H1 (cell line): ENCODE results near the gene IFT74. TPM values are rescaled to one million over a fixed set of nuclear protein-coding genes. Genes with fewer than 3 reads are reported as not detected.

Experiments used
- CTCF ChIA-PET: fragments of 300-600 bp; sonication (Branson Sonifier 250); formaldehyde crosslinking; loops from one replicate; lab custom pipeline; 2021; ENCODE audit not compliant: partially characterized antibody; lab: Charles Lee
- POLR2A ChIA-PET: fragments of 300-600 bp; sonication (Branson Sonifier 250); formaldehyde crosslinking; loops from one replicate; lab custom pipeline; 2021; ENCODE audit warnings: inconsistent platforms; ENCODE audit not compliant: partially characterized antibody; lab: Charles Lee
- DNase-seq, 2 experiments: peaks; one replicate each; pipeline versions ENCODE4 v3.0.0 to v3.0.0-alpha.2; 2010 to 2022; ENCODE audit warnings: low spot score in 2 of 2, low read depth in 1 of 2, mixed read lengths in 1 of 2
- FAIRE-seq: peaks from 2 replicates; lab custom pipeline; 2011; peaks lifted over from hg19 to GRCh38; lab: Jason Lieb, UNC
- H2AFZ ChIP-seq: 2 replicates; pipeline ENCODE4 v1.8.1; 2012; ENCODE audit warnings: low read length, inconsistent platforms
- H2AK5ac ChIP-seq: 2 replicates; pipeline ENCODE4 v1.6.1; 2013; ENCODE audit warnings: low read depth, low read length
- H2BK120ac ChIP-seq: replicated peaks from 2 replicates; pipeline ENCODE3; 2013; ENCODE audit warnings: low read depth, low read length, inconsistent platforms
- H2BK12ac ChIP-seq: 2 replicates; pipeline ENCODE4 v1.6.1; 2013; ENCODE audit warnings: low read depth, low read length
- H2BK15ac ChIP-seq: 2 replicates; pipeline ENCODE4 v1.6.1; 2013; ENCODE audit warnings: low read length
- H2BK20ac ChIP-seq: 2 replicates; pipeline ENCODE4 v1.6.1; 2013; ENCODE audit warnings: low read length
- H2BK5ac ChIP-seq: 2 replicates; pipeline ENCODE4 v1.6.1; 2013; ENCODE audit warnings: low read depth, low read length
- H3K14ac ChIP-seq: 2 replicates; pipeline ENCODE4 v1.6.1; 2013; ENCODE audit warnings: inconsistent platforms; ENCODE audit not compliant: insufficient read length
- H3K18ac ChIP-seq: 2 replicates; pipeline ENCODE4 v1.6.1; 2013; ENCODE audit warnings: low read length; ENCODE audit errors: extremely low read depth
- H3K23ac ChIP-seq: 2 replicates; pipeline ENCODE4 v1.6.1; 2013; ENCODE audit warnings: inconsistent platforms; ENCODE audit not compliant: insufficient read length
- H3K23me2 ChIP-seq: 2 replicates; pipeline ENCODE4 v1.6.1; 2013; ENCODE audit warnings: low read depth, low read length
- H3K27ac ChIP-seq: 2 replicates; pipeline ENCODE4 v1.6.1; 2011; ENCODE audit warnings: low read depth, low read length, inconsistent platforms
- H3K27me3 ChIP-seq, 4 experiments: replicated peaks in 1 of 4; 1 replicate in 1 of 4; 2 replicates in 3 of 4; pipeline versions ENCODE4 v1.6.1 to v1.8.1; 2011 to 2013; ENCODE audit warnings: low read length in 3 of 4, mild to moderate bottlenecking in 3 of 4, inconsistent platforms in 2 of 4, mixed read lengths in 2 of 4, moderate library complexity in 1 of 4; ENCODE audit not compliant: control insufficient read depth in 3 of 4, insufficient read depth in 3 of 4; ENCODE audit errors: extremely low read depth in 1 of 4
- H3K36me3 ChIP-seq, 4 experiments: 2 replicates each; pipeline versions ENCODE4 v1.6.1 to v1.8.1; 2011 to 2013; ENCODE audit warnings: mild to moderate bottlenecking in 4 of 4, low read length in 3 of 4, moderate library complexity in 2 of 4, control low read depth in 1 of 4, inconsistent platforms in 1 of 4; ENCODE audit not compliant: insufficient read depth in 4 of 4, control insufficient read depth in 2 of 4
- H3K4ac ChIP-seq: replicated peaks from 2 replicates; pipeline ENCODE3; 2013; ENCODE audit warnings: low read length, low read depth, mixed read lengths, inconsistent platforms; ENCODE audit not compliant: insufficient read length
- H3K4me1 ChIP-seq, 4 experiments: replicated peaks in 1 of 4; 1 replicate in 1 of 4; 2 replicates in 3 of 4; pipeline versions ENCODE4 v1.6.1 to v1.8.1; 2011 to 2013; ENCODE audit warnings: low read length in 3 of 4, inconsistent platforms in 2 of 4, mixed read lengths in 1 of 4; ENCODE audit not compliant: insufficient read depth in 4 of 4, control insufficient read depth in 3 of 4
- H3K4me2 ChIP-seq, 2 experiments: 2 replicates each; pipeline versions ENCODE4 v1.6.1 to v1.8.1; 2011 to 2013; ENCODE audit warnings: low read depth in 2 of 2, low read length in 2 of 2, control low read depth in 1 of 2, inconsistent platforms in 1 of 2, mild to moderate bottlenecking in 1 of 2; ENCODE audit not compliant: insufficient read depth in 1 of 2
- H3K4me3 ChIP-seq, 4 experiments: fragments of 200-600, 300-600 bp in 1 of 4; sonication (generic), shearing (Covaris generic), sonication (Bioruptor Twin) in 1 of 4; 2 replicates each; pipeline versions ENCODE4 v1.5.1 to v1.8.1; 2011 to 2016; ENCODE audit warnings: low read length in 4 of 4, low read depth in 3 of 4, control low read depth in 2 of 4, inconsistent platforms in 2 of 4, mild to moderate bottlenecking in 2 of 4, mixed read lengths in 1 of 4, moderate library complexity in 1 of 4; ENCODE audit not compliant: insufficient read depth in 2 of 4; ENCODE audit errors: extremely low read depth in 1 of 4
- H3K56ac ChIP-seq: replicated peaks from 2 replicates; pipeline ENCODE3; 2013; ENCODE audit warnings: low read depth, mild to moderate bottlenecking, mixed read lengths, low read length, inconsistent platforms; ENCODE audit not compliant: insufficient read length
- H3K79me1 ChIP-seq: 2 replicates; pipeline ENCODE4 v1.6.1; 2013; ENCODE audit warnings: low read depth, low read length, control low read depth
- H3K79me2 ChIP-seq, 2 experiments: 2 replicates each; pipeline versions ENCODE4 v1.6.1 to v1.8.1; 2012 to 2013; ENCODE audit warnings: low read length in 2 of 2, mild to moderate bottlenecking in 2 of 2, inconsistent platforms in 1 of 2; ENCODE audit not compliant: insufficient read depth in 2 of 2, control insufficient read depth in 1 of 2
- H3K9ac ChIP-seq, 4 experiments: replicated peaks in 1 of 4; 1 replicate in 1 of 4; 2 replicates in 3 of 4; pipeline versions ENCODE4 v1.6.1 to v1.8.1; 2011 to 2013; ENCODE audit warnings: low read depth in 3 of 4, low read length in 3 of 4, control low read depth in 2 of 4, mild to moderate bottlenecking in 2 of 4, moderate library complexity in 2 of 4, inconsistent platforms in 1 of 4; ENCODE audit errors: extremely low read depth in 1 of 4
- H3K9me3 ChIP-seq, 2 experiments: 2 replicates each; pipeline versions ENCODE4 v1.6.1 to v1.8.1; 2012 to 2013; ENCODE audit warnings: mild to moderate bottlenecking in 2 of 2, moderate library complexity in 2 of 2, control low read depth in 1 of 2, inconsistent platforms in 1 of 2, low read depth in 1 of 2, low read length in 1 of 2, mixed read lengths in 1 of 2; ENCODE audit not compliant: insufficient read depth in 2 of 2
- H4K20me1 ChIP-seq, 2 experiments: replicated peaks in 1 of 2; 2 replicates each; pipeline versions ENCODE3 to v1.8.1; 2011 to 2013; ENCODE audit warnings: inconsistent platforms in 2 of 2, low read length in 2 of 2, mild to moderate bottlenecking in 1 of 2; ENCODE audit not compliant: insufficient read depth in 2 of 2, control insufficient read depth in 1 of 2
- H4K5ac ChIP-seq: 2 replicates; pipeline ENCODE4 v1.6.1; 2013; ENCODE audit warnings: low read length, low read depth, mixed read lengths, inconsistent platforms; ENCODE audit not compliant: insufficient read length
- H4K8ac ChIP-seq: 2 replicates; pipeline ENCODE4 v1.8.0; 2013; ENCODE audit warnings: mild to moderate bottlenecking, moderate library complexity, low read length, inconsistent platforms; ENCODE audit not compliant: insufficient read depth; ENCODE audit errors: extremely low read depth
- H4K91ac ChIP-seq: replicated peaks from 2 replicates; pipeline ENCODE3; 2013; ENCODE audit warnings: low read length, mixed read lengths, inconsistent platforms; ENCODE audit not compliant: insufficient read length
- BRCA1 ChIP-seq: IDR thresholded peaks from 2 replicates; pipeline ENCODE4 v1.6.1; 2012; ENCODE audit warnings: low read depth, low read length, improper control_type of control experiment
- CTBP2 ChIP-seq: IDR thresholded peaks from 2 replicates; pipeline ENCODE4 v1.7.0; 2011; ENCODE audit warnings: borderline replicate concordance, mild to moderate bottlenecking, moderate library complexity, mixed read lengths, low read length; ENCODE audit not compliant: insufficient read depth, insufficient read length
- KDM1A ChIP-seq: fragments of 200-600, 300-600 bp; sonication (generic); IDR thresholded peaks from 2 replicates; pipeline ENCODE4 v1.7.1; 2016; ENCODE audit warnings: mild to moderate bottlenecking, low read length, borderline replicate concordance
- NANOG ChIP-seq: IDR thresholded peaks from 2 replicates; pipeline ENCODE4 v1.6.1; 2011; ENCODE audit warnings: low read length, low read depth, mild to moderate bottlenecking, inconsistent platforms; ENCODE audit not compliant: insufficient read depth, poor library complexity, severe bottlenecking
- RFX5 ChIP-seq: IDR thresholded peaks from 2 replicates; pipeline ENCODE4 v1.6.1; 2011; ENCODE audit warnings: low read depth, low read length, improper control_type of control experiment, borderline replicate concordance
- SIRT6 ChIP-seq: IDR thresholded peaks from one replicate; pipeline ENCODE4 v1.7.1; 2012; ENCODE audit warnings: low read length, inconsistent platforms
- SP2 ChIP-seq: IDR thresholded peaks from 2 replicates; pipeline ENCODE4 v1.6.1; 2012; ENCODE audit warnings: mild to moderate bottlenecking, low read length, inconsistent platforms
- SRF ChIP-seq: IDR thresholded peaks from 2 replicates; pipeline ENCODE4 v1.6.1; 2011; ENCODE audit warnings: mild to moderate bottlenecking, low read depth, low read length, moderate library complexity
- TAF7 ChIP-seq: optimal IDR thresholded peaks from 2 replicates; pipeline ENCODE3; 2011; ENCODE audit warnings: low read depth, mild to moderate bottlenecking, inconsistent platforms, low read length, moderate library complexity, borderline replicate concordance
- TBP ChIP-seq: IDR thresholded peaks from 2 replicates; pipeline ENCODE4 v1.6.1; 2011; ENCODE audit warnings: low read depth, low read length, improper control_type of control experiment
- TCF12 ChIP-seq: IDR thresholded peaks from 2 replicates; pipeline ENCODE4 v1.6.1; 2011; ENCODE audit warnings: low read depth, mild to moderate bottlenecking, low read length
- USF2 ChIP-seq: IDR thresholded peaks from 2 replicates; pipeline ENCODE4 v1.6.1; 2011; ENCODE audit warnings: low read length, improper control_type of control experiment
- ZNF274 ChIP-seq: IDR thresholded peaks from 2 replicates; pipeline ENCODE4 v1.7.0; 2012; ENCODE audit warnings: low read length, borderline replicate concordance; ENCODE audit errors: extremely low read depth
- WGBS, 2 experiments: shearing (Covaris generic) in 1 of 2; methylation state at CpG; one replicate each; pipeline versions ENCODE4 v1.1.6 to v1.1.7; 2013 to 2015; ENCODE audit warnings: low lambda C conversion rate in 2 of 2, mixed read lengths in 2 of 2, inconsistent platforms in 1 of 2, low coverage in 1 of 2, missing lambda C conversion rate in 1 of 2; ENCODE audit not compliant: insufficient replicate concordance in 2 of 2, insufficient coverage in 1 of 2, insufficient read length in 1 of 2; ENCODE audit errors: extremely low coverage in 1 of 2, missing lambda C conversion rate in 1 of 2; 5-methylcytosine and 5-hydroxymethylcytosine counted together
- polyA plus RNA-seq, 7 experiments: library from polyadenylated mRNA; depleted of rRNA in 3 of 7; stranded (reverse) in 5 of 7; unstranded in 2 of 7; fragments of >200 nt in 5 of 7; fragments of 200-250 nt in 2 of 7; gene quantifications; 1 replicate in 5 of 7; 2 replicates in 1 of 7; 4 replicates in 1 of 7; pipeline versions ENCODE4 v1.2.1 to v1.2.3, GENCODE V29; 2011 to 2013; ENCODE audit warnings: missing spikeins in 2 of 7, mixed read lengths in 2 of 7
- total RNA-seq: library from RNA; stranded (reverse); fragmentation: NEBNext Ultra II Directional; extraction: Animal tissue kit (Norgen Biotek cat#: 25700); gene quantifications from 2 replicates; pipeline ENCODE4 v1.2.1, GENCODE V29; 2021

The IFT74 gene
- total and polyA plus RNA-seq, 2 of the 8 experiments (the other 6 are each of a cell fraction or from before 2014, with no cell fraction given) = 4.4 to 17.8 TPM

GRCh38 chr9:26956860-26957233 is 635 bp downstream of the IFT74 start:
- no peaks in the 10 kb centered on the region for H4K20me1 ChIP-seq
- H3K4me2 ChIP-seq = peak overlapping the region; percentile 82 to 92
- peak overlapping the region; percentile 61 to 89 (median 76) for H3K4me3 ChIP-seq
- H3K9me3 ChIP-seq = no peaks in the 10 kb centered on the region
- H2BK120ac ChIP-seq = no peak overlapping the region
- H3K23ac ChIP-seq = no peak overlapping the region
- H3K27ac ChIP-seq = peak overlapping the region; percentile 73
- CTCF ChIA-PET = interaction anchor here (1.2 kb wide), 1 partner anchor 17 kb away, joined by 3 read pairs; no protein-coding TSS in a partner anchor
- DNase-seq (no peak), FAIRE-seq (no peak)
- 29% methylated on average over 6 of the region's 6 CpGs; no CpG with 5 or more reads in 1 of the 2 experiments for WGBS, 2 experiments
- peak overlapping the region; percentile 38 for H3K56ac ChIP-seq
- no peak overlapping the region for H4K8ac ChIP-seq
- H4K5ac ChIP-seq = no peak overlapping the region
- 0 out of 8 replicates have a peak, but pooled peaks cover 0 to 2% (median 0%) of the 10 kb centered on the region in 4 experiments for H3K36me3 ChIP-seq
- no peak overlapping the region for H2BK5ac ChIP-seq
- H3K9ac ChIP-seq = peak overlapping the region; percentile 56 to 84 (median 77)
- no peak overlapping the region for H4K91ac ChIP-seq
- H2BK15ac ChIP-seq = no peak overlapping the region
- H2AK5ac ChIP-seq = no peak overlapping the region
- H2BK12ac ChIP-seq = no peak overlapping the region
- H3K27me3 ChIP-seq = no peaks in the 10 kb centered on the region
- H3K4ac ChIP-seq = no peak overlapping the region
- H3K18ac ChIP-seq = no peak overlapping the region; the same call in 1 of the 2 replicates
- peaks cover 0 to 6% (median 2%) of the 10 kb centered on the region in 4 experiments; a peak in 4 of 7 replicates for H3K4me1 ChIP-seq
- no peak overlapping the region for H2BK20ac ChIP-seq
- H3K79me1 ChIP-seq = no peaks in the 10 kb centered on the region; the same call in 1 of the 2 replicates
- POLR2A ChIA-PET = interaction anchor here (1.0 to 3.2 kb wide), 5 partner anchors 8 to 64 kb away, joined by 3 to 21 read pairs (median 13); partner anchors contain the start of genes CAAP1 and PLAA
- H3K14ac ChIP-seq = no peak overlapping the region
- peak overlapping the region; percentile 45 for H2AFZ ChIP-seq
- H3K79me2 ChIP-seq = peaks cover 0 to 5% of the 10 kb centered on the region in 2 experiments; a peak in 2 of 4 replicates
- peaks cover 3% of the 10 kb centered on the region; the same call in 1 of the 2 replicates for H3K23me2 ChIP-seq
- no peak for TF ChIP-seq TAF7
- no peak for TF ChIP-seq TCF12
- TF ChIP-seq NANOG = no peak
- TF ChIP-seq SIRT6 = no peak
- TF ChIP-seq SRF = no peak
- TF ChIP-seq CTBP2 = no peak
- TF ChIP-seq BRCA1 = no peak
- no peak for TF ChIP-seq KDM1A
- TF ChIP-seq TBP = no peak
- no peak for TF ChIP-seq SP2
- no peak for TF ChIP-seq RFX5
- TF ChIP-seq ZNF274 = no peak
- no peak for TF ChIP-seq USF2
